ENCODE measurements around the gene KCTD8.

DNA sequence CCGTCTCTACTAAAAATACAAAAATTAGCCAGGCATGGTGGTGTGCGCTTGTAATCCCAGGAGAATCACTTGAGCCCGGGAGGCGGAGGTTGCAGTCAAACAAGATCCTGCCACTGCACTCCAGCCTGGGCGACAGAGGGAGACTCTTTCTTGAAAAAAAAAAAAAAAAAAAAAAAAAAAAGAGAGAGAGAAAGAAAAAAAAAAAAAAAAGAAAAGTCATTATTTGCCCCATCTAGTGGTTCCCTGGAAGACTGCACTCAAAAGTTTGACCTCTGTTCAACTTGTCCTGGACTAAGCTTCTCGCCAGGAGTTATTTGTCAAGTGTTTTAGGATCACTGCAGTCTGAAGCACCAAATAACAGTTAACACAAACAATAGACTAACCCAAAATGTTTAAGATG, 45.3 kb upstream of the KCTD8 start:
- no peak for TF ChIP-seq POLR2A (IDR thresholded peaks at IDR 0.05; ENCODE audit: low read length)
- TF ChIP-seq GATA1 (IDR thresholded peaks at IDR 0.05; ENCODE audit: low read depth, low read length): no peak
